Coronary artery (tissue), 2 donors: ENCODE data around the gene HS3ST5.
"Not testable (repeated sequence)": the region's sequence is repeated elsewhere in the genome, so short reads cannot be mapped to it uniquely, and the experiment has no call there.

Experiments
- DNase-seq: peaks from one replicate; pipeline ENCODE4 v3.0.0-alpha.2; 2017; ENCODE audit warnings: low spot score
- H3K27ac ChIP-seq, 2 donors: fragments of 200-600 bp; sonication (generic); one replicate each; pipeline ENCODE4 v1.5.1; 2016 to 2019
- H3K4me3 ChIP-seq: fragments of 200-600 bp; sonication (generic); 2 replicates; pipeline ENCODE4 v1.5.1; 2016; ENCODE audit warnings: mild to moderate bottlenecking, moderate library complexity
- TF ChIP-seq, protein P1 (sequence below): fragments of 200-600 bp; sonication (generic); IDR thresholded peaks from one replicate; pipeline ENCODE4 v1.5.1; 2019; ENCODE audit warnings: antibody characterized with exemption

Gene HS3ST5

DNA sequence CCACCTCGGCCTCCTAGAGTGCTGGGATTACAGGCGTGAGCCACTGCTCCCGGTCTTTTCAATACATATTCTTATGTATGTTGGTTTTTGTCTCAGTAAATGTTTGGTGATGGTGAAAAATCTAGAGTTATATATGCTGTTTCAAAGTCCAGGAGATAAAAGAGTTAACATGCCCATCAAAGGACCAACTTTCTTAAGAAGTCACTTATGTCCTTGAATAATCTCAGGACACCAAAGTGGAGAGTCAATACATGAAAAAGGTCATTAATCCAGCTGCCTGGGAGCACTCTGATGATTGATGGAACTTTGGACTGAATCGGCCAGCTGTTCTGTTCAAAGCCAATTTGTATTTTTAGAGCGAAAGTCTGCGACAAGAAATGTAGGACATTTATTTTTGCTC lies 312.1 kb downstream of the HS3ST5 start:
- no peak overlapping the region for H3K27ac ChIP-seq
- DNase-seq = no peak
- TF ChIP-seq, protein P1, sequence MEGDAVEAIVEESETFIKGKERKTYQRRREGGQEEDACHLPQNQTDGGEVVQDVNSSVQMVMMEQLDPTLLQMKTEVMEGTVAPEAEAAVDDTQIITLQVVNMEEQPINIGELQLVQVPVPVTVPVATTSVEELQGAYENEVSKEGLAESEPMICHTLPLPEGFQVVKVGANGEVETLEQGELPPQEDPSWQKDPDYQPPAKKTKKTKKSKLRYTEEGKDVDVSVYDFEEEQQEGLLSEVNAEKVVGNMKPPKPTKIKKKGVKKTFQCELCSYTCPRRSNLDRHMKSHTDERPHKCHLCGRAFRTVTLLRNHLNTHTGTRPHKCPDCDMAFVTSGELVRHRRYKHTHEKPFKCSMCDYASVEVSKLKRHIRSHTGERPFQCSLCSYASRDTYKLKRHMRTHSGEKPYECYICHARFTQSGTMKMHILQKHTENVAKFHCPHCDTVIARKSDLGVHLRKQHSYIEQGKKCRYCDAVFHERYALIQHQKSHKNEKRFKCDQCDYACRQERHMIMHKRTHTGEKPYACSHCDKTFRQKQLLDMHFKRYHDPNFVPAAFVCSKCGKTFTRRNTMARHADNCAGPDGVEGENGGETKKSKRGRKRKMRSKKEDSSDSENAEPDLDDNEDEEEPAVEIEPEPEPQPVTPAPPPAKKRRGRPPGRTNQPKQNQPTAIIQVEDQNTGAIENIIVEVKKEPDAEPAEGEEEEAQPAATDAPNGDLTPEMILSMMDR = no peak
- no peak overlapping the region for H3K4me3 ChIP-seq

GRCh38 chr6:114024746-114025145 lies 318.1 kb downstream of the HS3ST5 start:
- Histone ChIP-seq H3K4me3 (no peak overlapping the region), H3K27ac (no peak overlapping the region)
- TF ChIP-seq, protein P1 = no peak
- DNase-seq = no peak

GRCh38 chr6:114020196-114020595 lies 322.6 kb downstream of the HS3ST5 start:
- no peak for DNase-seq
- no peak overlapping the region for H3K4me3 ChIP-seq
- TF ChIP-seq, protein P1 = no peak
- no peak overlapping the region for H3K27ac ChIP-seq

- not testable (repeated sequence) for DNase-seq, H3K4me3 ChIP-seq, H3K27ac ChIP-seq
Measured at GRCh38 chr6:114017146-114017545, 325.7 kb downstream of the HS3ST5 start.

- not testable (repeated sequence) for H3K27ac ChIP-seq, DNase-seq, H3K4me3 ChIP-seq
Measured at GRCh38 chr6:114014106-114014505, 328.7 kb downstream of the HS3ST5 start.

DNA sequence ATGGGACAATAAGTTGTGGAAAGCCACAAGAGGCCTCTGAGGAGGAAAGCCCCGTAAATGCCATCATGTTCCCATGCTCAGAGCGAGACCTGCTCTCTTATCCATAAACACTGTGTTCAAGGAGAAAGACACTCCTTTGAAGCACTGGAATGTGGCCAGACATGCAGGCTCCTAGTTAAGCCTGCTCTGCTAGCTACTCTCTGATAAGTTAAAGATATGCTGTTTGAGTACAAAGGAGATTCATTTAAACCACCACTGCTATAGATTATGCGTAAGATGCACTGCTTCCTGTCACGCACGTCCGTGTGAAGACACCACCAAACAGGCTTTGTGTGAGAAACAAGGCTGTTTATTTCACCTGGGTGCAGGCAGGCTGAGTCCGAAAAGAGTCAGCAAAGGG lies 331.3 kb downstream of the HS3ST5 start:
- not testable (repeated sequence) for H3K4me3 ChIP-seq, H3K27ac ChIP-seq, DNase-seq

- TF ChIP-seq, protein P1 = no peak
- DNase-seq = no peak
- Histone ChIP-seq H3K27ac (no peak overlapping the region), H3K4me3 (no peak overlapping the region)
Measured at GRCh38 chr6:114010540-114010939, 332.3 kb downstream of the HS3ST5 start.

DNA sequence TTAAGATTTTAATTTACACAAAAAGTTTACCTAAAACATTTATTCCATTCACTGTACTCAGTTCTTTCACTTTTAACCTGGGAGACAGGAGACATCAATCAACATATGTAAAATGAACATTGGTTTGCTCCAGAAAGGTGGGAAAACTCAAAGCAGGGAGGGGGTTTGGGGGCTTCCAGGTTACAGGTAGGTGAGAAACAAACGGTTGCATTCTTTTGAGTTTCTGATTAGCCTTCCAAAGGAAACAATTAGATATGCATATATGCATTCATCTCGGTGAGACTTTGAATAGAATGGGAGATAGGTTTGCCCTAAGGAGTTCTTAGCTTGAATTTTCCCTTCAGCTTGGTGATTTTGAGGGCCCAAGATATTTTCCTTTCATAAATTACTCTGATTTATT lies 333.6 kb downstream of the HS3ST5 start:
- Histone ChIP-seq H3K4me3 (no peak overlapping the region), H3K27ac (no peak overlapping the region)
- no peak for DNase-seq
- TF ChIP-seq, protein P1 = no peak

- Histone ChIP-seq H3K27ac (no peak overlapping the region), H3K4me3 (no peak overlapping the region)
- TF ChIP-seq, protein P1 = no peak
- DNase-seq = no peak
Measured at GRCh38 chr6:114008331-114008730, 334.5 kb downstream of the HS3ST5 start.
